ENCODE measurements around the gene WAC. TPM values are rescaled to one million over a fixed set of nuclear protein-coding genes. Genes with fewer than 3 reads are reported as not detected.

The WAC gene
- total RNA-seq, 2 donors from 2014 or later: 43.8 to 58.3 TPM

DNA sequence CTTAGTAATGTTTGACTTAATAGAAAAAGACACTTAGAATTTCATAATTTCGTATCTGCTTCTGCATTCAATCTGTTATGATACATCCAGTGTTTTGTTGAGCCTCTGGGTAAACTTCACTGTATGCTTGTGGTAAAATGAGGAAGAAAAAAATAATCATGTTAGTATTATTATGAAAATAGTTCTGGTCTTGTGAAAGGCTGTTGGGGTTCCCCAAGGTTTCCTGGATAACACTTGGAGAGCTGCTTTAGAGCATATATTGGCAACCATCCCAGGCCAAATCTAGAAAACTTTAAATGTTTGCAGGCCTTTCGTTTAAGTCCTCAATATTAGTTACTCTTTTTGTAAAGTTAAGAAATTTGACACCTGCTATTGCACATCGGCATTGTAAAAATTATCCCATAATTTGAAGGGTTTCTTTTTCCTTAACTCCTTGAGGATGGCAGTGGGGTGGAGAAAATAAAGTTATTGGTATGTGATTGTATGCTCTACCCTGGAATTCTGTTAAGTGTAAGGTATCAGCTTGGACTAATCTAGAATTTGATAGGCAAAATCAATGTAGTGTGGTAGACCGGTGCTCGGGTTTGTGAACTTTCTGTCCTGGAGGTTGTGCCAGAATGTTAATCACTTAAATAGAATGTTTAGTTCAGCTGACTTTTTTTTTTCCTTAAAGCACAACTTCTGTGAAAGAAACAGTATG is 54.5 kb downstream of the WAC start:
- intact Hi-C loops (cut with DNase I): no loop called here
- TF ChIP-seq POLR2A (IDR thresholded peaks at IDR 0.05): no peak
- TF ChIP-seq, protein P1, sequence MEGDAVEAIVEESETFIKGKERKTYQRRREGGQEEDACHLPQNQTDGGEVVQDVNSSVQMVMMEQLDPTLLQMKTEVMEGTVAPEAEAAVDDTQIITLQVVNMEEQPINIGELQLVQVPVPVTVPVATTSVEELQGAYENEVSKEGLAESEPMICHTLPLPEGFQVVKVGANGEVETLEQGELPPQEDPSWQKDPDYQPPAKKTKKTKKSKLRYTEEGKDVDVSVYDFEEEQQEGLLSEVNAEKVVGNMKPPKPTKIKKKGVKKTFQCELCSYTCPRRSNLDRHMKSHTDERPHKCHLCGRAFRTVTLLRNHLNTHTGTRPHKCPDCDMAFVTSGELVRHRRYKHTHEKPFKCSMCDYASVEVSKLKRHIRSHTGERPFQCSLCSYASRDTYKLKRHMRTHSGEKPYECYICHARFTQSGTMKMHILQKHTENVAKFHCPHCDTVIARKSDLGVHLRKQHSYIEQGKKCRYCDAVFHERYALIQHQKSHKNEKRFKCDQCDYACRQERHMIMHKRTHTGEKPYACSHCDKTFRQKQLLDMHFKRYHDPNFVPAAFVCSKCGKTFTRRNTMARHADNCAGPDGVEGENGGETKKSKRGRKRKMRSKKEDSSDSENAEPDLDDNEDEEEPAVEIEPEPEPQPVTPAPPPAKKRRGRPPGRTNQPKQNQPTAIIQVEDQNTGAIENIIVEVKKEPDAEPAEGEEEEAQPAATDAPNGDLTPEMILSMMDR (IDR thresholded peaks at IDR 0.05): no peak
- ATAC-seq (peak; percentile 71), DNase-seq (peak in 2 of 4 donors; percentile 30 to 31)
- peak overlapping the region in 3 of 4 donors; percentile 57 to 71 (median 63) for H3K27ac ChIP-seq
- H3K9me3 ChIP-seq: no peaks in the 10 kb centered on the region
- no peaks in the 10 kb centered on the region for H3K27me3 ChIP-seq
- H3K4me3 ChIP-seq: no peak overlapping the region
- WGBS, 2 donors: 17 to 19% methylated on average over 5 of the region's 5 CpGs
- H3K36me3 ChIP-seq (replicated peaks in 1 of 2; ENCODE audit: insufficient read depth in 1 of 2, low read depth in 2 of 2): peaks cover 11% of the 10 kb centered on the region in 2 donors
- peaks cover 41% of the 10 kb centered on the region for H3K4me1 ChIP-seq

DNA sequence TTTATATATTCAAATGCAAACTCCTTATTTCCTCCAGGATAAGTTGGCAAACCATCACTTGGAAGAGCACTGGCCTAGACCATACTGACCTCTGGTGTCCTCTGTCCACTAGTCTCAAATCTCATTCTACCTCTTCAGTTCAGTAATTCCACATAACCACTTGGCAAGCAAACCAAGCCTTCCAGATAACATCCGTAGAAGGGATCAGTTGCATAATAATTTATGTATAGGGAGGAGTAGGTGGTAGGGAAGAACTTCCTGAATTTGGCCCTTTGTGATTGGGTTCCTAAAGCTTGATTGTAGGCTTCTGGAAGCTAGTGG is 55.0 kb downstream of the WAC start:
- Histone ChIP-seq H3K27ac (peak overlapping the region in 3 of 4 donors; percentile 57 to 71 (median 63)), H3K9me3 (no peaks in the 10 kb centered on the region), H3K4me3 (no peak overlapping the region), H3K4me1 (peaks cover 44% of the 10 kb centered on the region), H3K27me3 (no peaks in the 10 kb centered on the region), H3K36me3 (replicated peaks in 1 of 2; ENCODE audit: insufficient read depth in 1 of 2, low read depth in 2 of 2) (peaks cover 11% of the 10 kb centered on the region in 2 donors)
- WGBS, 2 donors: 4 to 5% methylated on average over 1 of the region's 1 CpG
- ATAC-seq (peak; percentile 75), DNase-seq (peak in 2 of 4 donors; percentile 28 to 55)
- intact Hi-C loops (cut with DNase I): no loop called here
- TF ChIP-seq, protein P1 (IDR thresholded peaks at IDR 0.05): peak in 4 of 7 experiments; percentile 37 to 46 (median 45)
- no peak for TF ChIP-seq POLR2A (IDR thresholded peaks at IDR 0.05)

DNA sequence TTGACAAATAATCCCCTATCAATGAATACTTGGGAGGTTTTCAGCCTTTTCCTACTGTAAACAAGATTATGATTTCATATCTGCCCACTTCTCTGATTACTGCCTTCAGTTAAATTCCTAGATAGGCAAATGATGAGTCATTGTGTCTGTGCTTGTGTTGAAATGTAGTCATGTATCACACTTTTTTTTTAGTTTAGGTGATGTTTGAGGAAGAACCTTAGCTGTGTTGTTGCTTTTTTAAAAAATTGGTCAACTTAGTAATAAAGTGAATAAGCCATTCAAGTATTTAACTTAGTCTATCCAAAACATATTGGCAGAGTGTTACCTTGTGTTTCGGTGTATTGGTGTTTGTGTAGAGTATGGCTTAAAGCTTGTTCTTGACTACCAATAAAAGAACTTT is 60.0 kb downstream of the WAC start:
- H3K9me3 ChIP-seq: no peaks in the 10 kb centered on the region
- peaks cover 3 to 8% of the 10 kb centered on the region in 2 donors for H3K36me3 ChIP-seq (replicated peaks in 1 of 2; ENCODE audit: insufficient read depth in 1 of 2, low read depth in 2 of 2)
- TF ChIP-seq POLR2A (IDR thresholded peaks at IDR 0.05): no peak
- TF ChIP-seq, protein P1 (IDR thresholded peaks at IDR 0.05): no peak
- intact Hi-C loops (cut with DNase I): no loop called here
- H3K27ac ChIP-seq: peak overlapping the region in 1 of 4 donors; percentile 6
- H3K27me3 ChIP-seq: no peaks in the 10 kb centered on the region
- WGBS, 2 donors: 87 to 98% methylated on average over 1 of the region's 1 CpG
- H3K4me3 ChIP-seq: no peak overlapping the region
- ATAC-seq (no peak), DNase-seq (no peak)
- H3K4me1 ChIP-seq: peaks cover 21% of the 10 kb centered on the region

DNA sequence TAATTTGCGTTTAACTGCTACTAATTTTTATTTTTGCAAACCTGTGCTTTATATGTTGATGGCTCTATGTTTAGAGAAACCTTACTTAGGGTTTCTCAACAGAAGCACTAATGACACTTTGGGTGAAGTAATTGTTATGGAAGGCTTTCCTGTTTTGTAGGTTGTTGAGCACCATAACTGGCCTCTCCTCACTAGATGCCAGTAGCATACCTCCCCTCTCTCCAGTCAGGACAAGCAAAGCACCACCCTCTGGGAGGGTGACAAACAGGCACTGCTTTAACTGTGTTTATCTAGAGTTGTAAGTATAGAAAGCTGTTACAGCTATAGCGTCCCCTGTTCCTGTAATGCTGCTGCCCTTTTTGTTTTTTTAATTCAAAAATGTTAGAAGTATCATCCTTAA is 60.9 kb downstream of the WAC start:
- intact Hi-C loops (cut with DNase I): no loop called here
- DNase-seq (no peak), ATAC-seq (no peak)
- H3K9me3 ChIP-seq: no peaks in the 10 kb centered on the region
- H3K36me3 ChIP-seq (replicated peaks in 1 of 2; ENCODE audit: insufficient read depth in 1 of 2, low read depth in 2 of 2): peaks cover 3 to 8% of the 10 kb centered on the region in 2 donors
- no peak overlapping the region for H3K27ac ChIP-seq
- TF ChIP-seq, protein P1 (IDR thresholded peaks at IDR 0.05): no peak
- no peak for TF ChIP-seq POLR2A (IDR thresholded peaks at IDR 0.05)
- WGBS, 2 donors: 73 to 94% methylated on average over 2 of the region's 2 CpGs
- H3K4me1 ChIP-seq: peaks cover 13% of the 10 kb centered on the region
- no peaks in the 10 kb centered on the region for H3K27me3 ChIP-seq
- no peak overlapping the region for H3K4me3 ChIP-seq

DNA sequence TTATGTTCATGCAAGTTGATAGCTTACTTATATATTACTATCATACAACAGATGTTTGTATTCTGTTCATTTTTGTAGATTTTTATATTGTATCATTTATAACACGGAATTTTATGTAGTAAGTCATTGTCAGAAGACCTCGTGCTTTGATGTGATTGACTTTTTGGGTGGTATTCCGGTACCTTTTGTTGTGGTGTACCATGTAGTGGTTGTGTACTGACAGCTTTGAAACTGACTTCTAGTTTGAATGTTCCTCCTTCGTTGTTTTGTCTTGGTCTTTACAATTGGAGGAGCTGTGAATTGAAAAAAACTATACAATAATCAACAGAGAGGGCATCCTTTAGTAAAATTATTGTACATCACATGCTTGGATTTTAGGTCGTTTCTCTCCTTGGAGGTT is 61.5 kb downstream of the WAC start:
- no peak for ATAC-seq
- no peak for TF ChIP-seq POLR2A (IDR thresholded peaks at IDR 0.05)
- TF ChIP-seq, protein P1 (IDR thresholded peaks at IDR 0.05): no peak
- Histone ChIP-seq H3K4me1 (peaks cover 13% of the 10 kb centered on the region), H3K9me3 (no peaks in the 10 kb centered on the region), H3K27ac (no peak overlapping the region), H3K36me3 (replicated peaks in 1 of 2; ENCODE audit: insufficient read depth in 1 of 2, low read depth in 2 of 2) (peaks cover 3 to 8% of the 10 kb centered on the region in 2 donors), H3K27me3 (no peaks in the 10 kb centered on the region), H3K4me3 (no peak overlapping the region)
- intact Hi-C loops (cut with DNase I): no loop called here
- 83 to 88% methylated on average over 5 of the region's 5 CpGs for WGBS, 2 donors
- no peak for DNase-seq

All from body of pancreas (tissue), 4 donors.